BJ (cell line): ENCODE results near the gene MED13L. TPM values are rescaled to one million over a fixed set of nuclear protein-coding genes. Genes with fewer than 3 reads are reported as not detected.
A peak's percentile ranks its signal among the peaks of the same experiment; 100 is the strongest.

Experiments used
- CTCF ChIA-PET: fragments of 350-600 bp; formaldehyde crosslinking; extraction: SDS; loops from one replicate; lab custom pipeline; 2021; ENCODE audit warnings: antibody characterized with exemption, inconsistent platforms; lab: Yijun Ruan, JAX
- POLR2A ChIA-PET: fragments of 300-600 bp; sonication (Branson Sonifier 250); formaldehyde crosslinking; extraction: SDS; loops from one replicate; lab custom pipeline; 2021; ENCODE audit warnings: antibody characterized with exemption; lab: Charles Lee
- DNase-seq: peaks from one replicate; pipeline ENCODE4 v3.0.0-alpha.2; 2011; ENCODE audit warnings: low read depth
- H3K27me3 ChIP-seq: 2 replicates; pipeline ENCODE4 v1.6.0; 2011; ENCODE audit warnings: low read length; ENCODE audit not compliant: control insufficient read depth, insufficient read depth
- H3K36me3 ChIP-seq: 2 replicates; pipeline ENCODE4 v1.5.1; 2011; ENCODE audit warnings: low read length; ENCODE audit not compliant: control insufficient read depth, insufficient read depth
- H3K4me3 ChIP-seq: 2 replicates; pipeline ENCODE4 v1.5.1; 2011; ENCODE audit warnings: low read depth, mild to moderate bottlenecking, control low read depth, low read length
- CTCF ChIP-seq: IDR thresholded peaks from 2 replicates; pipeline ENCODE4 v1.5.1; 2011; ENCODE audit warnings: low read depth, mild to moderate bottlenecking, control low read depth, inconsistent platforms, low read length, moderate library complexity; ENCODE audit not compliant: insufficient read depth
- polyA plus RNA-seq: library from polyadenylated mRNA; depleted of rRNA; stranded (reverse); fragments of >200 nt; gene quantifications from 2 replicates; pipeline ENCODE4 v1.2.3, GENCODE V29; 2011

Gene MED13L
- polyA plus RNA-seq, 1 experiment = 43.7 TPM

- peaks cover 17% of the 10 kb centered on the region for H3K36me3 ChIP-seq
- POLR2A ChIA-PET = no interaction called here
- no peak for DNase-seq
- peak; percentile 37 for TF ChIP-seq CTCF
- H3K27me3 ChIP-seq = no peaks in the 10 kb centered on the region
- CTCF ChIA-PET = no interaction called here
- H3K4me3 ChIP-seq = no peak overlapping the region
Measured at GRCh38 chr12:116009805-116010204, 267.7 kb downstream of the MED13L start.

GRCh38 chr12:116006141-116006540 lies 271.4 kb downstream of the MED13L start:
- TF ChIP-seq CTCF = no peak
- Histone ChIP-seq H3K27me3 (no peaks in the 10 kb centered on the region), H3K4me3 (no peak overlapping the region), H3K36me3 (peaks cover 12% of the 10 kb centered on the region)
- no peak for DNase-seq
- CTCF ChIA-PET = no interaction called here
- POLR2A ChIA-PET = no interaction called here

GRCh38 chr12:116002890-116003536 lies 274.5 kb downstream of the MED13L start:
- POLR2A ChIA-PET = no interaction called here
- DNase-seq = no peak
- Histone ChIP-seq H3K36me3 (peaks cover 1% of the 10 kb centered on the region; the same call in 1 of the 2 replicates), H3K4me3 (no peak overlapping the region), H3K27me3 (no peaks in the 10 kb centered on the region)
- CTCF ChIA-PET = interaction anchor here (0.6 to 0.9 kb wide), 3 partner anchors 128 to 233 kb away, joined by 3 to 4 read pairs (median 3); no protein-coding TSS in a partner anchor
- no peak for TF ChIP-seq CTCF

- DNase-seq = no peak
- POLR2A ChIA-PET = no interaction called here
- Histone ChIP-seq H3K27me3 (no peaks in the 10 kb centered on the region), H3K36me3 (no peaks in the 10 kb centered on the region; the same call in 1 of the 2 replicates), H3K4me3 (no peak overlapping the region)
- TF ChIP-seq CTCF = no peak
- CTCF ChIA-PET = interaction anchor here (3.6 kb wide), 1 partner anchor 11 kb away, joined by 25 read pairs; no protein-coding TSS in a partner anchor
Measured at GRCh38 chr12:116000252-116000651, 277.2 kb downstream of the MED13L start.

- DNase-seq = no peak
- no peaks in the 10 kb centered on the region; the same call in 1 of the 2 replicates for H3K36me3 ChIP-seq
- POLR2A ChIA-PET = no interaction called here
- H3K27me3 ChIP-seq = no peaks in the 10 kb centered on the region
- H3K4me3 ChIP-seq = no peak overlapping the region
- CTCF ChIA-PET = interaction anchor here (0.6 to 3.6 kb wide), 8 partner anchors 11 to 1470 kb away, joined by 3 to 25 read pairs (median 4); no protein-coding TSS in a partner anchor
- no peak for TF ChIP-seq CTCF
Measured at GRCh38 chr12:115999582-115999981, 277.9 kb downstream of the MED13L start.
